HG02870 (cell line): ENCODE results near the gene PRKCA.
A peak's percentile ranks its signal among the peaks of the same experiment; 100 is the strongest.

Source experiments
- ATAC-seq: cut with Tn5 transposase; IDR thresholded peaks from one replicate; pipeline ENCODE4 v1.9.1; 2021; ENCODE audit warnings: mild to moderate bottlenecking, moderate library complexity; ENCODE audit not compliant: unreplicated experiment

PRKCA gene

GRCh38 chr17:66564992-66565465, 262.6 kb downstream of the PRKCA start:
- ATAC-seq = no peak

- peak; percentile 77 for ATAC-seq
These were observed 265.1 kb downstream of the PRKCA start for GRCh38 chr17:66567234-66568170.

GRCh38 chr17:66569572-66569971, 267.2 kb downstream of the PRKCA start:
- ATAC-seq = no peak

- ATAC-seq = no peak
These were observed 268.2 kb downstream of the PRKCA start for GRCh38 chr17:66570447-66571195.

GRCh38 chr17:66571745-66572144, 269.3 kb downstream of the PRKCA start:
- no peak for ATAC-seq

GRCh38 chr17:66573078-66573477, 270.7 kb downstream of the PRKCA start:
- no peak for ATAC-seq

- no peak for ATAC-seq
These were observed 271.7 kb downstream of the PRKCA start for GRCh38 chr17:66574123-66574522.

- no peak for ATAC-seq
These were observed 274.1 kb downstream of the PRKCA start for GRCh38 chr17:66576473-66576872.

- no peak for ATAC-seq
These were observed 274.6 kb downstream of the PRKCA start for GRCh38 chr17:66577041-66577440.

GRCh38 chr17:66578781-66579489, 276.5 kb downstream of the PRKCA start:
- ATAC-seq = no peak

GRCh38 chr17:66579556-66579955, 277.1 kb downstream of the PRKCA start:
- ATAC-seq = no peak

GRCh38 chr17:66580184-66580955, 278.0 kb downstream of the PRKCA start:
- no peak for ATAC-seq

- no peak for ATAC-seq
These were observed 278.6 kb downstream of the PRKCA start for GRCh38 chr17:66580956-66581391.

GRCh38 chr17:66582373-66583111, 280.1 kb downstream of the PRKCA start:
- ATAC-seq = no peak

GRCh38 chr17:66583112-66583748, 280.8 kb downstream of the PRKCA start:
- no peak for ATAC-seq

- no peak for ATAC-seq
These were observed 282.5 kb downstream of the PRKCA start for GRCh38 chr17:66584927-66585326.

- no peak for ATAC-seq
These were observed 283.1 kb downstream of the PRKCA start for GRCh38 chr17:66585472-66585871.

- ATAC-seq = no peak
These were observed 287.5 kb downstream of the PRKCA start for GRCh38 chr17:66589892-66590291.

- ATAC-seq = no peak
These were observed 290.7 kb downstream of the PRKCA start for GRCh38 chr17:66593116-66593515.
